ENCODE results near the gene KRT77.

KRT77 gene

DNA sequence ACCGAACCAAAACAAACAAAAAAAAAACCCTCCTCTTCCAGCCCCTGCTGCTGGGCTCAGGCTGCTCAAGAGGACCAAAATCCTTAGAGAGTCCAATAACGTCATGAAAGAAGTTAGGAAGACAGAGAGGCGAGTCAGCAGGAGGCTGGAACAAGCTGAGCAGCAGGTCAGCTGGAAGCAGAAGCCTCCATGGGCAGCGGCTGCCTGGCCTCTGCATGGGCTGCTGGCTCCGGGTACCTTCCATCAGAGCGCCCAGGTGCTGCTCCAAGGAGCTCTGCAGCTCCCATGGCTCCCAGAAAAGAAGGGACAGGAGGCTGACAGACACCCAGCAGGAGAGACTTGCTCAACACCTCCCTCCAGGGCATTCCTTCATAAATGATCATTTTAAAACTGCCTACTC is 48.1 kb downstream of the KRT77 start:
- DNase-seq (ENCODE audit: low spot score) = peak; percentile 22

DNA sequence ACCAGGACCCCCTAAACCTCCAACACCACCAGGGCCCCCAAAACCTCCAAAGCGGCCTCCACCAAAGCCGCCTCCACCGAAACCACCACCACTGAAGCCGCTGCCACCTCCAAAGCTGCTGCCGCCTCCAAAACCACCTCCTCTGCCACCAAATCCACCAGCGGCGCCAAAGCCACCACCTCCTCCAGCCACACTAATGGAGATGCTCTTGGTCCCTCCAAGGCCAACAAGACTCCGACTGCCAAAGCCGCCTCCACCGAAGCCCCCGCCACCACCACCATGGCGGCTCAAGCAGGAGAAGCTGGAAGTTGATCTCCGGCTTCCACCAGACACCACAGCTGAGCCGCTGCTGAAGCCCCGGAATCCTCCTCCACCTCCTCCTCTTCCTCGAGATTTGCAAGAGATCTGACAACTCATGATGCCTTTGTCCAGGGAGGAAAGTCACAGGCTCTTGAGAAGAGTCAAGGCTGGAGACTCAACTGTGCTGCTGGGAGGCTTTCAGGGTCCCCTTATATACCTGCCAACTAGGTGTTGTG is 51.5 kb downstream of the KRT77 start, which contains the start of gene KRT2:
Gene KRT2 (minus strand): TSS at position 486 of the 536 bp plus-strand sequence. CDS start 69 bp downstream, at position 417.
- DNase-seq (ENCODE audit: low spot score) = no peak

DNA sequence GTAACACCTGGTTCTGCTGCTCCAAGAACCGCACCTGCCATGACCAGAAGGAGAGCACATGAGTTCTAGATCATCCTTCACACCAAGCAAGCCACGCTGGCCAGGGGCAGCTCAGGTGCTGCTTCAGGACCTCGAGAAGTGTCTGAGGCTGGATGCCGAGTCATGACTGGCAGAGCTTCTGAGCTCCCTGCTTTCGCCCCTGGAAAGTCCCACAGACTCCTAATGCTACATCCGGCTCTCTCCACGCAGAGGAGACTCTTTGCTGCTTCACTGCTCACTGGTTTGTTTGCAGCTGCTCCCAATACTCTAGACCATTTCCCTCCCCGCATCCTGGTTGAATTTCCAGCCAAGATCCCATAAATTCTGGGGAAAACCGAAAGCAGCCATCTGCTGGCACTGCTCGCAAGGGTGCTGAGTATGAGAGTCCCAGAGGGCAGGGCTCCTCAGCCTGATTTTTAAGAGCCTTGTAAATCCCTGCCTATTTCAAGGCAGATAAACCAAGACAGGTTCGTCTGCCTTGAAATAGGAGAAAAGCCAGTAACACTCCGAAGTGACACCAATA is 52.7 kb downstream of the KRT77 start:
- no peak for DNase-seq (ENCODE audit: low spot score)

DNA sequence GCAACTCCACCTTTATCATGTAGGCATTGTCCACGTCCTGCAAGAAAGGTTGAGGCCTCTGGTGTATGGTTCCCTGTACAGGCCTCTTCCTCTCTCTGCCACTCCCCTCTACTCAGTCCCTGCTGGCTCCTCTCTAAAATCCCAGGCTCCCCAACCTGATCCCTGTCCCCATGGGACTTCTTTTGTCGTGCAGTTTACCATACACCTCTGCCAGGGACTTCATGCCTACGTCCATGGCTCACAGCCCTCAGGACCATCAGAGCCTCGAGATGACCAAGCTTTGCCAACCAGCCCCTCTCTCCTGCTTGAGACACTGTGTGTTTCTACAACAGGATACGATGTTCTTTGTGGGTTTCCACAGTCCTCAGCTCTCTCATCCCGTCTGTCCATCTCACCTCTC is 54.3 kb downstream of the KRT77 start:
- DNase-seq (ENCODE audit: low spot score) = no peak

DNA sequence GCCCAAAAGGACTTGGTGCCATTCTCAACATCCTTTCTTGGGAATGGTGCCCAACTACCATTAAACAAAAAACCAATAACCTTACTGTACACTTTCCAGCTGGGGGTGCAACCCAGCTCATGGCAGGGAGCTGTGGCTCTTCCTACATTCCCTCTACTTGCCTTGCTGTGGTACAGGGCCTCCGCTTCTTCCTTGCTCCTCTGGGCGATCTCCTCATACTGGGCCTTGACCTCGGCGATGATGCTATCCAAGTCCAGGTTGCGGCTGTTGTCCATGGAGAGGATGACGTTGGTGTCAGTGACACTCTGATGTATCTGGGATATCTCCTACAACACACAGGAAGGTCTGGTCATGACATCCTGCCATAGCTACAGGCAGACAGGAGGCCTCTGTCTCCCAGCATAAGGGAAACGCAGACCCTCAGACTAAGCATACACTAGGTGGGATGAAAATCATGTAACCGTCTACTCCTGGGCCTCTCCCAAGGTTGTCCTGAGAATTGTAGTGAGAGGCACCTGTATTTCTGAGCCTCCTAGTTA is 55.2 kb downstream of the KRT77 start:
- DNase-seq (ENCODE audit: low spot score) = no peak

DNA sequence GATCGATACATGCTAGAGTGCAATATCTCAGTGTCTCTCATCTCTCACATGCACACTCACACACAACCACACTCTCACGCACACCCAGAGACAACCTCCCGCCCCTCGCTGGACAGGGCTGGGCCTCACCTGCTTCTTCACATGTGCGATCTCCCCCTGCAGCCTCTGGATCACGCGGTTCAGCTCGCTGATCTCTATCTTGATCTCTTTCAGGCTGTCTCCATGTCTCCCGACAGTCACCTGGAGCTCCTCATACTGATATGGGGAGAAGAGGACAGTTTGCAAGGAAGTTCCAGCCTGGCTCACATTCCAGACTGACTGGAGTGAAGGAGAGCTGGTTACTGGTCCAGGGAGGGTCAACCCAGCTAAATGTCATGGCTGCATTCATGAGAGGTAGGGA is 55.7 kb downstream of the KRT77 start:
- no peak for DNase-seq (ENCODE audit: low spot score)

DNA sequence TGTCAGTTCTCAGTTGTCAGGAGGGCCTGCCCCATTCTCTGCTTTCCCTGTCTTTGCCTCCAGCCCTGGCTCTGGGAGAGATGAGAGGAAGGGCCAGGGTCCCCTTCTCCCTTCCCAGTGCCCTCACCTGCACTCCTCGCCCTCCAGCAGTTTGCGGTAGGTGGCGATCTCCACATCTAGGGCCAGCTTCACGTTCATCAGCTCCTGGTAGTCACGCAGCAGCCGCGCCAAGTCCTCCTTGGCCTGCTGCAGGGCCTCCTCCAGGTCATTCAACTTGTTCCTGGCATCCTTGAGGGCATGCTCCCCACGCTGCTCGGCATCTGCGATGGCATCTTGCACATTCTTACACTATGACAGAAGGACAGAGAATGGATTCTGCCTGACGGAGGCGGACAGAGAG is 56.7 kb downstream of the KRT77 start:
- no peak for DNase-seq (ENCODE audit: low spot score)

DNA sequence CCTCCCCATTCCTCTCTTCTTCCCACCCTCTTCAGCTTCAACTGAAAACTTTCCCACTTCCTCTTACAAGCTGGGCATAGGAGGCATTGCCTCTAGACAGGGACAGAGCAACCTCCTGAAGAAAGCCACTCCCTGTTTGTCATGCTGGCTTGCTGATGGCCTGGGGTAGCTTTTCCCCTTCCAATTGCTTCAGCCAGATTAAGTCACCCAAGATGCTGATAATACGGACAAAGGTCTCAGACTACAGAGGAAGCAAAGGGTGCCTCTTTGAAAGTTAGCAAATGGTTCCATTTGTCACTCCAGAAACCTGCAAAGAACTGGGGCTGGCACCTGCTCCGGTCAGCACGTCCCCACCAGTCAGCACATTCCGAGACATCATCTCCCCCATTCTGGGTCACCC is 57.3 kb downstream of the KRT77 start:
- no peak for DNase-seq (ENCODE audit: low spot score)

DNA sequence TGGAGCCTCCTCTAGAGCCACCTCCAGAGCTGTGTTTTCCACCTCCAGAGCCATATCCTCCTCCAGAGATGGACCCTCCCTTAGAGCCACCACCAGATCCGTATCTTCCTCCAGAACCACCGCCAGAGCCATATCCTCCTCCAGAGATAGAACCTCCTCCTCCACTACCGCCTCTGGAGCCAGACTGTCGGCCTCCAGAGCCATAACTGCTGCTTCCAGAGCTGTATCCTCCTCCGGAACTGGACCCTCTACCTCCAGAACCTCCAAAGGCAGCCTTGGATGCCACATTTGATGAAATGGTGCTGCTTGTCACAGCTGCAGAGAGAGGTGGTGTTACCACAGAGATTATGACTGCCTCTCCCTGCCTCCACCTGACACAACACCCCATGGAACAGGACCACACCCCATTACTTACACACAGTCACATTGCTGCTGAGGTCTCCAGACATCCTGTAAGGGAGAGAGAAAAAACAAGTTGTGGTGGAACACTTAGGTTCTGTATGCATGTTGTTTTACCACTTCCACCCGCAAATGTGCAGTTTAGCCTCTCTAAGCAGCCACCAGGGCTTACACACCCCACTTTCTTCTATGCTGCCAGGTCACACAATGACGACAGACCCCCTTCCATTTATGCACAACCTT is 58.1 kb downstream of the KRT77 start:
- no peak for DNase-seq (ENCODE audit: low spot score)

DNA sequence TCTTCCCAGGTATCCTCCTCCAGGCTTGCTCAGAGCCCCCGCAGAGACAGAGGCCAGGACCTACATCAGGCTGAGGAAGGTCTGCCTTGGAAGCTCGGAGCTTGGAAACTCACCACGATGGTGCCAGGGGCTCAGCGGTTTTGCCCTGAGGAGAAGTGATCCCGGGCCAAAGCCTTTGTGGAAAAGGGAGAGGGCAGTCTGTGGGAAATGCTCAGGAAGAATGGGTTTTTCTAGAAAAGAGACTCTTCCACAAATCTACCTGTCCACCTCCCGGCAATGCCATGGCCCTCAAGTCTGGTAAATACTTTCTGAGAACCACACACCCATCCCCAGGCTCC is 59.3 kb downstream of the KRT77 start:
- DNase-seq (ENCODE audit: low spot score) = no peak

DNA sequence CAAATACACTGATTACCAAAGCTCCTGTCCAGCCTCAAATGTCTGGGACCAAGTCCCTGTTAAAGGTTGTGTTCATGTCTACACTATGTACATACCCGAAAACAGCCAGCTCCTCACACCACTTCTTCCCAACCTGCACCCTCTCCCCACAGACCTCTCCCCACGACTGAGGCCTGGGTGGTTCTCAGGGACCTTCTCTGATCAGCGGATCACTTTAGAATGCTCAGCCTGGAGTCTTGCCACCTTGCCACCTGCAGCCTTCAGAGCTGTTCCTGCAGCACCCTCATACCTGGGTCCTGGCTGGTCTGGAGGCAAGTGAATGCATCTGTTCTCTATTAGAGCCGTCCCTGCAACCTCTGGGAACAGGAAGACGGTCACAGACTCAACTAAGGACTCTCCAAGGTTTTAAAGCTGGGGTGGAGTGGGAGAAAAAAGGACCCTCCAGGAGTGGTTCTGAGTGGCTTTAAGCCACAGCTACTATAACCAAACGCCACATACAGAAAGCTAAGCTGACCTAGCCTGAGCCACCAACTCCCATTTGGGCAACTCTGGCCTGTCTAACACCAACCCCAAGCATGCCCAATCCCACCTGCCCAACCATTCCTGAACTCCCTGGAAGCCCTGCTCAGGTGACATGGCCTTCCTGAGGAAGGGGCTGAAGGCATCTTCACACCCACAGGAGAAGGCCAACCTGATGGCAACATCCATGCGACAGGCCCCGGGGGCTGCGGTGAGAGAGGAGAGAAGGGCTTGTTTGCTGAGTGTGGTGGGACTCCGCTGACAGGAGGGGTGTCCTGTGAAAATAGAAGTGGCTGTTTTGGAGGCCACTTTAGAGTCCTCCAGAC is 59.9 kb downstream of the KRT77 start:
- DNase-seq (ENCODE audit: low spot score) = no peak

DNA sequence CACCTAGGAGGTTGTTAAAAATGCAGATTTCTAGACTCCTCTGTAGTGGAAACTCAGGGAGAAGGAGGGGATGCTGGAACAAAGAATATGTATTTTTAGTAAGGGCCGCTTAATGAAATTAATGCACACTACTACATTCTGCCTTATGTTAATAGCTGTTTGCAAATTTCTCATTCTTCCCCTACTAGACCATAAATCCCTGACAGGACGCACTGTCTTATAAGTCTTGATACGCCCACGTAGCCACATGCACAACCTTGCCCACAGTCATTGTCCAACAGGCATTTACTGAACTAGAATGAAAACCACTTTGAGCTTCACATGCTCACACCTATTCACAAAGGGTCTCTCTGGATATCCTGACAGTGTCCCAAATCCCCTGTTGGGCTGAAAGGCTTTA is 61.9 kb downstream of the KRT77 start:
- no peak for DNase-seq (ENCODE audit: low spot score)

Measured in iPS-NIHi11 (cell line).